Measurements from ENCODE around the gene AK4. TPM values are rescaled to one million over a fixed set of nuclear protein-coding genes. Genes with fewer than 3 reads are reported as not detected.

Gene AK4
- total RNA-seq, 3 donors from 2014 or later = 18.2 to 47.3 (median 41.0) TPM

DNA sequence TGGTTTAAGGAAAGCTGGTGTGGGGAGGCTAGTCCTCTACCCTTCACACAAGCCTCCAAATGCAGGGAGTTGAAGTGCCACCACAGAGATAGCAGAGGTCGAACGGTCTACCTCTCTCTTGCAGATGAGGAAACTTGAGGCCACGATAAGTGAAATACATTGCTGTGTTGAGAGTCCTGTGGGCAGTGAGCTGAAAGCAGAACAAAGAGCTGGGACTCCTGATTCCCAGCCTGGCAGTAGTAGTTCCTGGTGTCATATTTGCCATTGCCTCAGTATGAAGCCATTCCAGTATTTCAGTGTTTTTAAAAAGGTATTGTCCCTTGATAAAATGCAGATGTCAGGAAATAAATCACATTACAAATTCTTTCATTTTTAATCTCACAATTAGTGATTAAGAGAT is 28.6 kb downstream of the AK4 start:
- intact Hi-C loops (cut with DNase I; ENCODE audit: low total_unique reads) = no loop called here
- Histone ChIP-seq H3K36me3 (no peaks in the 10 kb centered on the region), H3K27me3 (no peaks in the 10 kb centered on the region), H3K27ac (peak overlapping the region; percentile 70 to 80), H3K4me3 (no peak overlapping the region), H3K4me1 (peaks cover 2 to 16% of the 10 kb centered on the region in 2 donors), H3K9me3 (no peaks in the 10 kb centered on the region)
- TF ChIP-seq POLR2A (IDR thresholded peaks at IDR 0.05) (no peak), POLR2AphosphoS5 (IDR thresholded peaks at IDR 0.05) (no peak)
- TF ChIP-seq, protein P1, sequence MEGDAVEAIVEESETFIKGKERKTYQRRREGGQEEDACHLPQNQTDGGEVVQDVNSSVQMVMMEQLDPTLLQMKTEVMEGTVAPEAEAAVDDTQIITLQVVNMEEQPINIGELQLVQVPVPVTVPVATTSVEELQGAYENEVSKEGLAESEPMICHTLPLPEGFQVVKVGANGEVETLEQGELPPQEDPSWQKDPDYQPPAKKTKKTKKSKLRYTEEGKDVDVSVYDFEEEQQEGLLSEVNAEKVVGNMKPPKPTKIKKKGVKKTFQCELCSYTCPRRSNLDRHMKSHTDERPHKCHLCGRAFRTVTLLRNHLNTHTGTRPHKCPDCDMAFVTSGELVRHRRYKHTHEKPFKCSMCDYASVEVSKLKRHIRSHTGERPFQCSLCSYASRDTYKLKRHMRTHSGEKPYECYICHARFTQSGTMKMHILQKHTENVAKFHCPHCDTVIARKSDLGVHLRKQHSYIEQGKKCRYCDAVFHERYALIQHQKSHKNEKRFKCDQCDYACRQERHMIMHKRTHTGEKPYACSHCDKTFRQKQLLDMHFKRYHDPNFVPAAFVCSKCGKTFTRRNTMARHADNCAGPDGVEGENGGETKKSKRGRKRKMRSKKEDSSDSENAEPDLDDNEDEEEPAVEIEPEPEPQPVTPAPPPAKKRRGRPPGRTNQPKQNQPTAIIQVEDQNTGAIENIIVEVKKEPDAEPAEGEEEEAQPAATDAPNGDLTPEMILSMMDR (IDR thresholded peaks at IDR 0.05) = no peak
- no peak for DNase-seq (ENCODE audit: low spot score in 2 of 2)

GRCh38 chr1:65177457-65177856 is 29.5 kb downstream of the AK4 start:
- Histone ChIP-seq H3K9me3 (no peaks in the 10 kb centered on the region), H3K27me3 (no peaks in the 10 kb centered on the region), H3K36me3 (no peaks in the 10 kb centered on the region), H3K4me1 (peaks cover 2 to 16% of the 10 kb centered on the region in 2 donors), H3K27ac (peak overlapping the region; percentile 80 to 88), H3K4me3 (no peak overlapping the region)
- intact Hi-C loops (cut with DNase I; ENCODE audit: low total_unique reads) = no loop called here
- TF ChIP-seq, protein P1 (IDR thresholded peaks at IDR 0.05) = no peak
- TF ChIP-seq POLR2AphosphoS5 (IDR thresholded peaks at IDR 0.05) = peak in 1 of 3 donors; percentile 49
- DNase-seq (ENCODE audit: low spot score in 2 of 2) = peak in 1 of 2 donors; percentile 43

DNA sequence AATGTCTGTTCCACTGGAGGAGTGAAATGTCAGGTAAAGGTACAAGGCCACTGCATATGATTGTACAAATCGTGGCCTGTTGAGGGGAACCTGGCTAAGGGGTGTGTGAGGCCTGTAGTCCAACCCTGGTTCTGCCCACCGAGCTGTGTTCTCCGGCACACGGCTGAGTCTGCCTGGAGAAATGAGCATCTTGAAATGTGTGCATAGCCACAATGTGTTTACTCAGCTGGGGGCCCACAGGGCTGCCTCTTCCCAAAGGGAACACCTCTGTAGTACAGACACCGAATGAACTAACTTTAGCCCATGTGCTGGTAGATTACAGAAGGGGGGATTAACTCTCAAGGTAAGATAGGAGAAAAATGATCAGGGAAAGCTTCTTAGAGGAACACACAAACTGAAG is 30.2 kb downstream of the AK4 start:
- Histone ChIP-seq H3K4me1 (peaks cover 2 to 16% of the 10 kb centered on the region in 2 donors), H3K27ac (peak overlapping the region; percentile 80 to 88), H3K4me3 (no peak overlapping the region), H3K27me3 (no peaks in the 10 kb centered on the region), H3K9me3 (no peaks in the 10 kb centered on the region), H3K36me3 (no peaks in the 10 kb centered on the region)
- no peak for DNase-seq (ENCODE audit: low spot score in 2 of 2)
- intact Hi-C loops (cut with DNase I; ENCODE audit: low total_unique reads) = no loop called here
- TF ChIP-seq, protein P1 (IDR thresholded peaks at IDR 0.05) = no peak
- no peak for TF ChIP-seq POLR2AphosphoS5 (IDR thresholded peaks at IDR 0.05)
- no peak for TF ChIP-seq POLR2A (IDR thresholded peaks at IDR 0.05)

DNA sequence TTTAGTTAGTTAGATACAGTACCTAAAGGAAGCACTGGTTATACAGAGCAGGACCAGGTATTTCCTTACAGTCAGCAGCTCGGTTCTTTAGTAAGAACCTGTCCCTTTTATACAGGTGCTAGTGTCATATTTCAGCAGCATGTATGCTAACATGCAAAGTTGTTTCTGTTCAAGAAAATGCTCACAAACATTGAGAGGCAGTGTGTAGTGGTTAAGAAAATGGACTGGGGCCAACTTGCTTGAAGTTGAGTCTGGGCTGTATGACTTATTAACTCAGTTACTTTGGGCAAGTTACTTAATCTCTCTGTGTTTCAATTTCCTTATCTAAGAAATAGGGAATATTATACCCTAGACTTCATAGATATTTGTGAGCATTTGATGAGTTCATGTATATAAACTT is 31.1 kb downstream of the AK4 start:
- Histone ChIP-seq H3K27ac (peak overlapping the region; percentile 80 to 88), H3K27me3 (no peaks in the 10 kb centered on the region), H3K9me3 (no peaks in the 10 kb centered on the region), H3K4me3 (no peak overlapping the region), H3K36me3 (no peaks in the 10 kb centered on the region), H3K4me1 (peaks cover 2 to 12% of the 10 kb centered on the region in 2 donors)
- DNase-seq (ENCODE audit: low spot score in 2 of 2) = no peak
- intact Hi-C loops (cut with DNase I; ENCODE audit: low total_unique reads) = no loop called here
- TF ChIP-seq, protein P1 (IDR thresholded peaks at IDR 0.05) = no peak
- TF ChIP-seq POLR2AphosphoS5 (IDR thresholded peaks at IDR 0.05) (no peak), POLR2A (IDR thresholded peaks at IDR 0.05) (no peak)

GRCh38 chr1:65180977-65181376 is 33.0 kb downstream of the AK4 start:
- Histone ChIP-seq H3K36me3 (no peaks in the 10 kb centered on the region), H3K4me1 (peaks cover 2 to 11% of the 10 kb centered on the region in 2 donors), H3K4me3 (no peak overlapping the region), H3K9me3 (no peaks in the 10 kb centered on the region), H3K27ac (peak overlapping the region in 1 of 2 donors; percentile 25), H3K27me3 (no peaks in the 10 kb centered on the region)
- no peak for DNase-seq (ENCODE audit: low spot score in 2 of 2)
- TF ChIP-seq POLR2A (IDR thresholded peaks at IDR 0.05) = no peak
- TF ChIP-seq POLR2AphosphoS5 (IDR thresholded peaks at IDR 0.05) = no peak
- TF ChIP-seq, protein P1 (IDR thresholded peaks at IDR 0.05) = no peak
- intact Hi-C loops (cut with DNase I; ENCODE audit: low total_unique reads) = no loop called here

All from breast epithelium (tissue), 4 donors.